ENCODE results near the gene FOXK1.

Gene FOXK1

GRCh38 chr7:4724648-4725013, 42.5 kb downstream of the FOXK1 start:
- DNase-seq = no peak

DNA sequence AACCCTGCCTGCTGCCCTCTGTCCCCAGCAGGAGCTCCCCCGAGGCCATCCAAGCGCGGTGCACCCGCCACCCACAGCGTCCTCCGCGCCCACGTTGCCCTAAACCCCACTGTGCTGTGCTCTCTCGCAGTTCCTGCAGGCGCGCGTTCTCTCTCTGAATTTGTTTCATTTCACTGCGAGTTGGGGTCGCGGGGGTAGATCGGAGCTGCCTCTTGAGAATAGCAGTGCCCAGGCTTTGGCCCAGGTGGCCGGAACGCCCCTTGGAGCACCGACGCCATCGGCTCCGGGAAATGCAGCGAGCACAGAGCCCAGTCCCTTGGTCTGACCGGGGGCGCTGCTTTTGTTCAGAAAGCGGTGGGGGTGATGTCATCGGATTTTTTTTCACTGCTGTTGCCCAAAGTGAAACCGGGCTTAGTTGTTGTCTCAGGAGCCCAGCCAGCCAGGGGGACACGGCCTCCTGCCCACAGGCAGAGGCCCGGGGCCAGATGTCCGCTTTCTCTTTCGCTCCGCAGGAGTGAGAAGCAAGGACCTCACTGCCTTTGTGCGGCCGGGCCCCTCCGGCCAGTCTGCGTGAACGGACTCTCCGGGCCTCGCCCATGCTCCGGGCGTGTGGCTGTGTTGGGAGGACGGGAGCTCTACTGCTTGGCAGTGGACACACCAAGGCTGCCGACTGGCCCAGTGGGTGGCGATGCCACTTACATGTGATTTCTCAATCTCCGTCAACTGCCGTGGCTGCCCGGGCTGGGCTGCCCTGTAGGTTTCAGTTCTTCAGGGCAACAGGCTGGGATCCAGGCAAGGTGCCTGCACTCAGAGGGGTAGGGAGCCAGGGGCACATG, 43.1 kb downstream of the FOXK1 start:
- DNase-seq = peak in 3 of 5 donors; percentile 21 to 54 (median 29)

- DNase-seq = no peak
These were observed 43.9 kb downstream of the FOXK1 start for GRCh38 chr7:4725850-4726450.

DNA sequence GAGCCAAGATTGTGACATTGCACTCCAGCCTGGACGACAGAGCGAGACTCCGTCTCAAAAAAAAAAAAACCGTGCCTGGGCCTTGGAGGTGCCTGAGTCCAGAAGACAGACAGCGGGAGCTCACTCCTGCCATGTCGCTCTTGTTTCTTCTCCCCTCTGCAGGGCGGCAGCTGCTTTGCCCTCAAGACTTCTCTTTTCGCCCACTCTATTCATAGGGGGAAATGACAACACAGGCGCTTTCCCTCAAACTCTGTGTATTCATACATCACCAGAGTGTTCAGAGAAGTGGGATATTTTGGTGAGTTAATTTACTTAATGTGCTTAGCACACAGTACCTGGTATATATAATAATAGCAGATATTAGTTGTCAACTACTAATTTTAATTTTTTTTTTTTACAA, 44.5 kb downstream of the FOXK1 start:
- no peak for DNase-seq

GRCh38 chr7:4727914-4728705, 46.0 kb downstream of the FOXK1 start:
- no peak for DNase-seq

- DNase-seq = no peak
These were observed 47.2 kb downstream of the FOXK1 start for GRCh38 chr7:4729266-4729665.

GRCh38 chr7:4730276-4730675, 48.2 kb downstream of the FOXK1 start:
- no peak for DNase-seq

DNA sequence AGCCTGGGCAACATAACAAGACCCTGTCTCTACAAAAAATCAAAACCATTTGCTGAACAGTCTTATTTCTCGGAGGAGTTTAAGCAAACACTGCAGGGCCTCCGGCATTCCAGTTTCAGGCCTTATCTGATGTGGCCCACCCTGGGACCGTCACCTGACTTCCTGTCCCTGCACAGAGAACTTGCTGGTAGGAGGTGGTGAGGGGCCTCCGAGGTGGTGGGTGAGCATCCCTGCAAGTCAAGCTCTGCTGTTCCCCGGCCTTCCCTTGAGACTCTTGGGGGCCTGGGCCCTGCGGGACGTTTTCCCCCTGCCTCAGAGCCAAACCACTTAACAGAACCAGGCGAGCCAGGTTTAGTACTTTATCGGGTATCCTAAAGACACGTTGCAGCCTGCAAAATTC, 48.9 kb downstream of the FOXK1 start:
- no peak for DNase-seq

DNA sequence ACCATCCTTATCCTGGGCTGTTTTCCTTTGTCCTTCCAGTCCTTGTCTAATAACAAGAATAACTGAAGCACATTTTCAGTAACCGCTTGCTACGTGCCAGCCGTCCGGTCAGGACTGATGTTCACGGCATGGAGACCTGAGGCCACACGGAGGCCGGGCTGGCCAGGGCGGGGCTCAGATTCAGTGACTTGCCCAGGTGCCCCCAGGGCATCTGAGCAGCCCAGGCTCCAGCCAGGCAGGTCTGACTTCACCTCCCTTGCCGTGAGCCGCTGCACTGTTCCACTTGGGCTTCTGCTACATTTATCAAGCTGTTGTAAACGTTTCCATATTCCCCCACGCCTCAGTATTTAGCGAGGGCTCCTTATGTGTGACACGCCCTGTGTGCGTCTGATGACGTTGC, 49.7 kb downstream of the FOXK1 start:
- no peak for DNase-seq

GRCh38 chr7:4733936-4734528, 51.9 kb downstream of the FOXK1 start:
- no peak for DNase-seq

DNA sequence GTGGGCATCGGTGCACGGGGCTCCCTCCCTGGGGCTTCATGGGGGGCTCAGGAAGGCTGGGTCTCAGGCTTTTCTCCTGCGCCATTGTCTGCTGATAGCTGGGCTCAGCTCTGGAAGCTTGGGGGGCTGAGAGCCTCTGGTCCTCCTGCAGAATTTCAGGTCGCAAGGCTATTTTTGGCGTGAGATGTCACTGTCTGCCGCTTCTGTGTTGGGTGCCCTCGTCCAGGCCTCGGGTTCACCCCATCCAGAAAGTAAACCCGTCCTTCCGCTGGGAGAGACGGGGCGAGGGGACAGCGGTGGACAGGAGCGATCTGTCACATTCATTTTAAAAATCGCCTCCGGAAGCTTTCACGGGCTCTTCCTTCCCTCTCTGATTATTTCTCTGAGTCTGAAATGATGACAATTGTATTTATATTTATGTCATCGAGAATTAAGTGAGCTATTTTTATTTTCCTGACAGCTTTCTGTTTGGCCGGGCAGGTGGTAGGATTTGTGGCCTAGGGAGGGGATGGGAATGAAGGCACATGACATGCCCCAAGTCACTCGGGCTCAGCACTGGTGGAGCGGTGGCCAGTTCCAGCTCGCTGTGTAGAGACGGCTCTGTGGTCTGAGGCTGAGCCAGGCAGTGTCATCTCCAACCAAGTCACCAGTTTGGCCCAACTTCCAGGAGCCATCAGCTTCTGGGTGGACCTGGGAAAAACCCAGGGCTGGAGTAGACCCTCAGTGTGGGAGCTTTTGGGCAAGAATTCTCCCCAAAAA, 52.7 kb downstream of the FOXK1 start:
- DNase-seq = no peak

- no peak for DNase-seq
These were observed 55.2 kb downstream of the FOXK1 start for GRCh38 chr7:4737300-4737699.

DNA sequence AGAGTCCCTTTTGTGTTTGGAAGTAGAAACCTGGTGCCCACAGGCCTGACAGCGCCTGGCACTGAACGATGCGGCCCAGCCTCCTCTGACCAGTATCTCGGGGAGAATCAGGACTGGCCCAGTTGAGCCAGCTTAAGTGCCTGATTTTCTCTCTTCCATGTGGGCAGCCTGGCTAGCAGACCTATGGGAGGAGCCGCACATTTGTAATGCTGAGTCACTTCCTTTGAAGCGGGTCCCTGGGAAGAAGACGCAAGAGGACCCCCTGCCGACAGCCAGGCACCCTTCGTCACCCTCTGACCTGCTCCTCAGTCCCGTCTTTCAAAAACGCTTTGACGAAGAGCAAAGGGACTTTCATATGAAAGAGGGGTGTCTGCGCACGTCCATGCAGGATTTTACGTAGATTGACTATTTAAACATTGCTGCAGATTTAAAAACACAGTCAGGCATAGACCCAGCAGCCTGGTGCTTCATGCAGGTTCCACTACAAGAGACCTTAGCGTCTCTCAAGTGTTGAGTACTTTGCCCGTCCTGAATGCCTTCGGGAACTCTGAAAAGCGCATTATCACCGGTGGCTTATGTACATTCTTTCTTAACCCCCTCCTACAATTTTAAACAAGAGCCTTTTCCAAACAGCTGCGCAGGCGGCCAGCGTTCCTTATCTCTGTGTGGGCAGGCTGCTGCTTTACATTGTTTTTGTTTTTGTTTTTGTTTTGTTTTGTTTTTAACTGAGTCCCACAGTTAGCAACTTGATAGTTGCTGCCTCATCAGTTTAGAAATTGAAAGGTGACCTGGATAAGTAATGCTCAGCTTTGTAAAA, 56.8 kb downstream of the FOXK1 start:
- peak in 1 of 5 donors; percentile 42 for DNase-seq

- DNase-seq = peak in 4 of 5 donors; percentile 31 to 59 (median 34)
These were observed 57.5 kb downstream of the FOXK1 start for GRCh38 chr7:4739528-4739992.

GRCh38 chr7:4740796-4741195, 58.7 kb downstream of the FOXK1 start:
- DNase-seq = no peak

GRCh38 chr7:4742051-4742573, 60.0 kb downstream of the FOXK1 start:
- no peak for DNase-seq

DNA sequence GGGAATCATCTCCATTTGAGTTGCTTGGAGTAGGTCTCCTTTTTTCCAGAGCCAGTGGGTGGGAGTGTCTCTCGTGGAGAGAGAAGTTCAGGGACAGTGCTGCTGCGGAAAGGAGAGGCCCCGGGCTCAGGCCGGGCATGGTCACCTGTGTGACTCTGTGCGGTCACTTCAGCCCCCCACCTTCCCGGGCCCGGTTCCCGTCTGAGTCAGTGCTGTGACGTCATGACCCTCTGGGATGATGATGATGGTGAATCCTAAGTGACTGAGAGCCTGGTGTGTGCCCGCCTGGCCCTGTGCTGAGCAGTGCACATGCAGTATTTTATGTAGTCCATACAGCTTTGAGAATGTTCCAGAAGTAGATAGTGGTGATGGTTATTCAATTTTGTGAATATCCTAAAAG, 60.8 kb downstream of the FOXK1 start:
- DNase-seq = no peak

- peak; percentile 58 to 80 (median 63) for DNase-seq
These were observed 62.5 kb downstream of the FOXK1 start for GRCh38 chr7:4744391-4745264.

- DNase-seq = no peak
These were observed 63.3 kb downstream of the FOXK1 start for GRCh38 chr7:4745265-4745919.

All from T-helper 1 cell (primary cell).